ENCODE results near the gene PODXL. TPM values are rescaled to one million over a fixed set of nuclear protein-coding genes. Genes with fewer than 3 reads are reported as not detected.

PODXL gene
- total and polyA plus RNA-seq, 8 donors: 23.0 to 71.5 (median 35.9) TPM

DNA sequence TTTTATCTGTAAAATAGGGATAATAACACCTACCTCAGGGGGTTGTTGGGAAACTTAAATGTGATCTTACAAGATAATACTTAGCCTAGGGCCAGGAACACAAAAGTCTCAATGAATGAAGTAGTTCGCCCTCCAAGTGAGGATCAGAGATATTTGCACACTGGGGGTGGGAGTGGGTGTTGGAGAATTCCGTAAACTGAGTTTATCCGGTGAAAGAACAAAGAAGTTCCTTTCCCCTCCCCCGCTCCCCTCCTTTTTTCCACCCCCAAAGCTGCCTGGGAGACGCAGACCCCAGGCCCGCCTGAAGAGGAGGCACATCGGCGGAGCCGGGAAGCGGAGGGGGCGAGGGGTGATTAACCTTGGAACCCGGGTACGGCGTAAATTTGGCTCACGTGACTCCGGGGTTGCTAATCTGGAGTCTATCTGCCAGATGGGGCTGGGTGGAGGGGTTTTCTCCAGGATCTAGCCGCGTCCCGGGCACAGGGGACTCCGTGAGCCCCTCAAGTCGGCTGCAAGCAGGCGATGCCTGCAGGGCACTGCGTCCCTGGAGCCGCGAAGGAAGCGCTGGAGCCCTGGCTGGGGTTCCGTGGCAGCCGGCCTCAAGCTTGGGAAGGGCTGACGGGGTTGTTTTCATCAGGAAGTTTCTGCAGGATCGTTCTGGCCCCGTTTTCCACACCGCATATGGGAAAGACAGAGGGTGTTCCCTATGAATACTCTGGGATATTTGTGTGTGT is 1.4 kb upstream of the PODXL start:
- FAIRE-seq: no peak
- intact Hi-C loops (cut with DNase I): no loop called here
- Histone ChIP-seq H3K36me3 (no peaks in the 10 kb centered on the region), H3K27ac (peak overlapping the region in 2 of 4 donors; percentile 46 to 47), H3K9me3 (no peaks in the 10 kb centered on the region), H3K4me3 (peak overlapping the region; percentile 26 to 87 (median 56)), H3K27me3 (no peaks in the 10 kb centered on the region), H3K4me1 (peaks cover 0 to 11% (median 9%) of the 10 kb centered on the region in 3 donors)
- TF ChIP-seq, protein P1, sequence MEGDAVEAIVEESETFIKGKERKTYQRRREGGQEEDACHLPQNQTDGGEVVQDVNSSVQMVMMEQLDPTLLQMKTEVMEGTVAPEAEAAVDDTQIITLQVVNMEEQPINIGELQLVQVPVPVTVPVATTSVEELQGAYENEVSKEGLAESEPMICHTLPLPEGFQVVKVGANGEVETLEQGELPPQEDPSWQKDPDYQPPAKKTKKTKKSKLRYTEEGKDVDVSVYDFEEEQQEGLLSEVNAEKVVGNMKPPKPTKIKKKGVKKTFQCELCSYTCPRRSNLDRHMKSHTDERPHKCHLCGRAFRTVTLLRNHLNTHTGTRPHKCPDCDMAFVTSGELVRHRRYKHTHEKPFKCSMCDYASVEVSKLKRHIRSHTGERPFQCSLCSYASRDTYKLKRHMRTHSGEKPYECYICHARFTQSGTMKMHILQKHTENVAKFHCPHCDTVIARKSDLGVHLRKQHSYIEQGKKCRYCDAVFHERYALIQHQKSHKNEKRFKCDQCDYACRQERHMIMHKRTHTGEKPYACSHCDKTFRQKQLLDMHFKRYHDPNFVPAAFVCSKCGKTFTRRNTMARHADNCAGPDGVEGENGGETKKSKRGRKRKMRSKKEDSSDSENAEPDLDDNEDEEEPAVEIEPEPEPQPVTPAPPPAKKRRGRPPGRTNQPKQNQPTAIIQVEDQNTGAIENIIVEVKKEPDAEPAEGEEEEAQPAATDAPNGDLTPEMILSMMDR (IDR thresholded peaks at IDR 0.05): no peak
- ATAC-seq: peak in 3 of 4 donors; percentile 8 to 30 (median 28)
- WGBS, 2 donors: 2% methylated on average over 32 of the region's 32 CpGs
- peak in 3 of 6 donors; percentile 52 to 65 (median 53) for DNase-seq

DNA sequence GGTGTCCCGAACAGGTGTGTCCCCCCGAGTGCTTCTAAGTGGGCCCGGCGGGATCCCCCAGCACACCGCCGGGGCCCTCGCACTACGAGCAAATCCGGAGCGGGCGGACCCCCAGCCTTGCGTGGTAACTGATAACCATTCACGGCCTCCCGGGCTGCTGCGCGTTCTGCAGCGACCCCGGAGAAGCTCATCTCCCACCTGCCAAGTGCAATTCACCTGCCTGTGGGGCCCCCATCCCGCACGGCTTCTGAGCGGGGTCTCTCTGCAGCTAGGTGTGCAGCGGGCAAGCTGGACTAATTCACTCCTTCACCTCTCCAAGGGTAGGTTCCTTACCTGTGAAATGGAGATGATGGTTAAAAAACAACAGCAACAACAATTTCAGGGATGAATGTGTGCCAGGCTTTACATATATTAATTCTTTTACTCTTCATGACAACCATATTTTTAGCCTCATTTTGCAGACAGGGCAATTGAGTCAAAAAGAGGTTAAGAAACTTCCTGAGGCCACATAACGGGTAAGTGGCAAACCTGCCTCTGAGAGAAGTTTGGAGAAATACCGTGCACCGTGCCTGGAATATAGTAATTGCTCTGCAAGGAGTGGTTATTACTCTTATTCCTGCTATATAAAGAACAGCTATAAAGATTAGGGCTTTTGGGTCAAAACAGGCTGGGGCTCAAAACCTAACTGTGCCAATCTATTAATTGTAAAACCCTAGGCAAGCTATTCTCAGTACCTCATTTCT is 652 bp upstream of the PODXL start:
- Histone ChIP-seq H3K27ac (peak overlapping the region in 2 of 4 donors; percentile 29 to 74), H3K9me3 (no peaks in the 10 kb centered on the region), H3K4me1 (peaks cover 0 to 11% (median 9%) of the 10 kb centered on the region in 3 donors), H3K4me3 (peak overlapping the region; percentile 53 to 87 (median 69)), H3K27me3 (no peaks in the 10 kb centered on the region), H3K36me3 (no peaks in the 10 kb centered on the region)
- WGBS, 2 donors: 1 to 2% methylated on average over 25 of the region's 25 CpGs
- DNase-seq (peak in 1 of 6 donors; percentile 70), ATAC-seq (peak; percentile 1 to 10 (median 4)), FAIRE-seq (no peak)
- intact Hi-C loops (cut with DNase I): no loop called here
- TF ChIP-seq, protein P1 (IDR thresholded peaks at IDR 0.05): no peak

DNA sequence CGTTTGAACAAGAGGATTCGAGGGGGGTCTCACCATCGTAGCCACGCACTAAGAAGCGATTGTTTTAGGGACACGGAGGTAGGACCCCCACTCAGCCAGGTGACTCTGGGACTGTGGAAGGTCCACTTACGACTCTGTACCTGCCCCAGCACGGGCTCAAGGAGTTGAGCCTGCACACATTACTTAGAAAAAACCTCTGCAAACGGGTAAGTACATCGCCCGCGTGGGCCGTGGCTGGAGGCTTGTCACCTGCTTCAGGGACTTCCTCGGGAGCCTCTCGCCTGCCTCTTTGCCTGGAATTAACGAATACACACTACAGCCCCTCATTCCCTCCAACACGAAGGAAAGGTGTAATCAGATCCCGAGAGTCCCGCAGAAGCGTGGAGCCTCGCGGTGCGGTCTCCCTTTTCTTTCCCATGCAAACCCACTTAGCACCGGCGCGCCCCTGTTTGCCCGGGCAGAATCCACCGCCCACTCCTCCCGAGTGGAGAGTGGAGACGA is 826 bp downstream of the PODXL start:
- 5 to 6% methylated on average over 30 of the region's 30 CpGs for WGBS, 2 donors
- intact Hi-C loops (cut with DNase I): no loop called here
- DNase-seq (no peak), ATAC-seq (peak in 3 of 4 donors; percentile 13 to 18 (median 16)), FAIRE-seq (no peak)
- Histone ChIP-seq H3K4me3 (peak overlapping the region; percentile 61 to 87 (median 80)), H3K27ac (peak overlapping the region; percentile 45 to 77 (median 69)), H3K36me3 (no peaks in the 10 kb centered on the region), H3K27me3 (no peaks in the 10 kb centered on the region), H3K4me1 (peaks cover 0 to 12% (median 9%) of the 10 kb centered on the region in 3 donors), H3K9me3 (no peaks in the 10 kb centered on the region)
- TF ChIP-seq, protein P1 (IDR thresholded peaks at IDR 0.05): no peak

DNA sequence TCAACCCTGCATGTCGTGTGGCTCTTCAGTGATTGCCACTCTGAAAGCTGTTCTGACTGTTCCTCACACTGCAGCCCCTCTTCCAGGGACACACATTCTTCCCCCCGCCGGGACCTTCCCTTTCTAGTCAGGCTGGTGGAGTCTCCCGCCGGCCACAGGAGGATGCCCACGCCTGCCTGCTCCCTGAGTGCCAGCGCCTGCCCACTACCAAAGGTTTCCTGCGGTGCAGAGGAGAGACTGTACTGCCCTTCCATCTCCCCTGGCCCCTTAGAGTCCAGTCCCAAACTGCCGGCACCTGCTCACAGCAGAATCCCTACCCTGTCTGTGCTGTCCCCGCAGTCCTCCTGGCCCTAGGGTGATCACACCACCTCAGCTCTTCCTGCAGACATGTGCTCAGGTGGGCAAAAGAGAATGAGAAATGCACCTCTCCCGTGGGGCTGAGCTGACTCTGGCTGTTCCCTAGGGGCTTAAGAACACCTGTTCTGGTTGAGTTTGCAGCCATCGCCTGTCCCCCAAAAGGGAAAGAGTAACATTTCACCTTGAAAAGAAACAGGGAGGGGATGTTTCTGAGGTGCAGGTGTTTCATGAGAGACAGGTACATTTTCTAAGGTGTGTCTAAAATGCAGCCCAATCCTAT is 1.4 kb downstream of the PODXL start:
- ATAC-seq (peak in 2 of 4 donors; percentile 2 to 6), FAIRE-seq (no peak), DNase-seq (no peak)
- intact Hi-C loops (cut with DNase I): no loop called here
- Histone ChIP-seq H3K27me3 (no peaks in the 10 kb centered on the region), H3K9me3 (no peaks in the 10 kb centered on the region), H3K27ac (peak overlapping the region in 1 of 4 donors; percentile 77), H3K4me3 (peak overlapping the region; percentile 61 to 87 (median 80)), H3K4me1 (peaks cover 0 to 14% (median 9%) of the 10 kb centered on the region in 3 donors), H3K36me3 (no peaks in the 10 kb centered on the region)
- TF ChIP-seq, protein P1 (IDR thresholded peaks at IDR 0.05): no peak
- 31 to 43% methylated on average over 12 of the region's 12 CpGs for WGBS, 2 donors
